Activated B cell treated with CpG ODN at 0.5 μM for 24 hours (primary cell): ENCODE data around the gene CRCP. TPM values are rescaled to one million over a fixed set of nuclear protein-coding genes. Genes with fewer than 3 reads are reported as not detected.
A peak's percentile ranks its signal among the peaks of the same experiment; 100 is the strongest.
"Not testable (repeated sequence)": the region's sequence is repeated elsewhere in the genome, so short reads cannot be mapped to it uniquely, and the experiment has no call there.

Experiments
- ATAC-seq: fragments of 200-7000 bp; cut with Tn5 transposase; one replicate; pipeline ENCODE4 v1.10.0; 2021; ENCODE audit warnings: low read depth, mild to moderate bottlenecking, moderate library complexity
- CTCF ChIA-PET: fragments of 350-600 bp; sonication (Branson Sonifier 250); formaldehyde crosslinking; loops from one replicate; lab custom pipeline; 2021; ENCODE audit warnings: antibody characterized with exemption; lab: Charles Lee
- POLR2A ChIA-PET: fragments of 350-600 bp; sonication (Branson Sonifier 250); formaldehyde crosslinking; loops from one replicate; lab custom pipeline; 2021; ENCODE audit warnings: antibody characterized with exemption; lab: Charles Lee
- DNase-seq: peaks from one replicate; pipeline ENCODE4 v3.0.0; 2022
- H3K27ac Mint-ChIP-seq: one replicate; pipeline ENCODE4 v1.8.0; 2020; ENCODE audit warnings: mixed read lengths
- H3K27me3 Mint-ChIP-seq: one replicate; pipeline ENCODE4 v1.8.0; 2021; ENCODE audit warnings: mixed read lengths
- H3K36me3 Mint-ChIP-seq: one replicate; pipeline ENCODE4 v1.8.0; 2021; ENCODE audit warnings: low read depth, mixed read lengths
- H3K4me1 Mint-ChIP-seq: one replicate; pipeline ENCODE4 v1.8.0; 2021; ENCODE audit warnings: mixed read lengths
- H3K4me3 Mint-ChIP-seq: one replicate; pipeline ENCODE4 v1.8.0; 2020; ENCODE audit warnings: mild to moderate bottlenecking, mixed read lengths
- H3K9me3 Mint-ChIP-seq: one replicate; pipeline ENCODE4 v1.8.0; 2020; ENCODE audit warnings: mixed read lengths
- CTCF ChIP-seq: fragments of 200-600 bp; IDR thresholded peaks from one replicate; pipeline ENCODE4 v1.8.0; 2022; ENCODE audit warnings: antibody characterized with exemption, mild to moderate bottlenecking
- intact Hi-C: fragments of 100-400 bp; cut with micrococcal nuclease; formaldehyde crosslinking; loops from one replicate; pipeline ENCODE4 v1.15.1; 2024
- total RNA-seq: library from RNA; stranded (reverse); gene quantifications from 2 replicates; pipeline ENCODE4 v1.2.3, GENCODE V29; 2022

CRCP gene
- total RNA-seq, 1 donor from 2014 or later, result 40.8 TPM

GRCh38 chr7:66118603-66119002 lies 4.0 kb downstream of the CRCP start:
- H3K27me3 Mint-ChIP-seq, result no peaks in the 10 kb centered on the region
- no peak overlapping the region for H3K27ac Mint-ChIP-seq
- POLR2A ChIA-PET, result no interaction called here
- DNase-seq (no peak), ATAC-seq (no peak)
- CTCF ChIA-PET, result no interaction called here
- peaks cover 34% of the 10 kb centered on the region for H3K36me3 Mint-ChIP-seq
- no peak for TF ChIP-seq CTCF
- peaks cover 48% of the 10 kb centered on the region for H3K4me1 Mint-ChIP-seq
- intact Hi-C loops, result no loop called here
- H3K4me3 Mint-ChIP-seq, result no peak overlapping the region
- no peaks in the 10 kb centered on the region for H3K9me3 Mint-ChIP-seq

GRCh38 chr7:66119245-66119850 lies 4.7 kb downstream of the CRCP start:
- H3K27ac Mint-ChIP-seq, result peak overlapping the region; percentile 12
- intact Hi-C loops, result no loop called here
- ATAC-seq (no peak), DNase-seq (no peak)
- H3K4me1 Mint-ChIP-seq, result peaks cover 46% of the 10 kb centered on the region
- H3K4me3 Mint-ChIP-seq, result no peak overlapping the region
- H3K9me3 Mint-ChIP-seq, result no peaks in the 10 kb centered on the region
- no peak for TF ChIP-seq CTCF
- H3K36me3 Mint-ChIP-seq, result peaks cover 34% of the 10 kb centered on the region
- H3K27me3 Mint-ChIP-seq, result no peaks in the 10 kb centered on the region
- ChIA-PET POLR2A (no interaction called here), CTCF (no interaction called here)

GRCh38 chr7:66123175-66123528 lies 8.5 kb downstream of the CRCP start:
- no peak for DNase-seq
- TF ChIP-seq CTCF, result no peak
- Mint-ChIP-seq H3K27me3 (no peaks in the 10 kb centered on the region), H3K4me3 (no peak overlapping the region), H3K36me3 (peaks cover 30% of the 10 kb centered on the region), H3K27ac (no peak overlapping the region), H3K4me1 (peaks cover 44% of the 10 kb centered on the region), H3K9me3 (no peaks in the 10 kb centered on the region)
- CTCF ChIA-PET, result no interaction called here
- POLR2A ChIA-PET, result interaction anchor here (1.4 kb wide), 1 partner anchor 8 kb away, joined by 5 read pairs; the partner anchor contains the start of gene CRCP
- ATAC-seq, result no peak
- intact Hi-C loops, result no loop called here

- CTCF ChIA-PET, result not testable (repeated sequence)
These were observed 9.9 kb downstream of the CRCP start for GRCh38 chr7:66124569-66124861.

GRCh38 chr7:66125052-66125694 lies 10.5 kb downstream of the CRCP start:
- no peaks in the 10 kb centered on the region for H3K9me3 Mint-ChIP-seq
- H3K27ac Mint-ChIP-seq, result no peak overlapping the region
- POLR2A ChIA-PET, result interaction anchor here (1.0 kb wide), 1 partner anchor 11 kb away, joined by 4 read pairs; the partner anchor contains the start of gene CRCP
- no peak overlapping the region for H3K4me3 Mint-ChIP-seq
- CTCF ChIA-PET, result no interaction called here
- TF ChIP-seq CTCF, result no peak
- intact Hi-C loops, result no loop called here
- H3K36me3 Mint-ChIP-seq, result peaks cover 17% of the 10 kb centered on the region
- H3K4me1 Mint-ChIP-seq, result peaks cover 33% of the 10 kb centered on the region
- no peak for ATAC-seq
- no peaks in the 10 kb centered on the region for H3K27me3 Mint-ChIP-seq
- DNase-seq, result no peak

More at GRCh38 chr7:66124569-66124861, 9.9 kb downstream of the CRCP start:
- peaks cover 32% of the 10 kb centered on the region for H3K4me1 Mint-ChIP-seq
- ATAC-seq, H3K27ac Mint-ChIP-seq, H3K27me3 Mint-ChIP-seq, intact Hi-C loops, DNase-seq, H3K9me3 Mint-ChIP-seq, POLR2A ChIA-PET, H3K4me3 Mint-ChIP-seq: not testable (repeated sequence)
- H3K36me3 Mint-ChIP-seq, result peaks cover 17% of the 10 kb centered on the region

- DNase-seq, H3K27me3 Mint-ChIP-seq, H3K9me3 Mint-ChIP-seq, intact Hi-C loops, H3K4me3 Mint-ChIP-seq, H3K27ac Mint-ChIP-seq, ATAC-seq, CTCF ChIA-PET: not testable (repeated sequence)
- POLR2A ChIA-PET, result interaction anchor here (1.0 kb wide), 1 partner anchor 11 kb away, joined by 4 read pairs; the partner anchor contains the start of gene CRCP
- Mint-ChIP-seq H3K4me1 (peaks cover 29% of the 10 kb centered on the region), H3K36me3 (peaks cover 22% of the 10 kb centered on the region)
These were observed 11.2 kb downstream of the CRCP start for GRCh38 chr7:66125781-66126352.

GRCh38 chr7:66127172-66127571 lies 12.5 kb downstream of the CRCP start:
- CTCF ChIA-PET, intact Hi-C loops, ATAC-seq, POLR2A ChIA-PET, H3K9me3 Mint-ChIP-seq, H3K27me3 Mint-ChIP-seq, DNase-seq, H3K4me3 Mint-ChIP-seq, H3K27ac Mint-ChIP-seq: not testable (repeated sequence)
- Mint-ChIP-seq H3K4me1 (peaks cover 29% of the 10 kb centered on the region), H3K36me3 (peaks cover 30% of the 10 kb centered on the region)
